HG03460 (cell line): ENCODE measurements around the gene GATB.

Experiments used
- ATAC-seq: cut with Tn5 transposase; IDR thresholded peaks from one replicate; pipeline ENCODE4 v1.9.1; 2021; ENCODE audit not compliant: unreplicated experiment

The GATB gene

DNA sequence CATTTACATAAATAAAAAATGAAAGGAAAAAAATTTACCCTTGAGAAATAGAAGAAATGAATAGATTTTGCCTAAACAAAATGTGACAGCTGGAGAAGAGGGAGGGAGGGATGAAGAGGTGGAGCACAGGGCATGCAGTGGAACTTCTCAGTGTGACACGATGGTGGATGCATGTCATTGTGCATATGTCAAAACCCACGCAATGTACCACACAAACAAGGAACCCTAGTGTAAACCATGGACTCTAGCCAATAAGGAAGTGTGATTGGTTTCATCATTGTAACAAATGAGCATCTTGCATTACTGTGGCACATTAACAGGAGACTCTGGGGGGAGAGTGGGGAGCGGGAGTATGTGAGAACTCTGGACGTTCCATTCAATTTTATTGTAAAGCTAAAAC is 58.6 kb downstream of the GATB start:
- ATAC-seq: no peak

DNA sequence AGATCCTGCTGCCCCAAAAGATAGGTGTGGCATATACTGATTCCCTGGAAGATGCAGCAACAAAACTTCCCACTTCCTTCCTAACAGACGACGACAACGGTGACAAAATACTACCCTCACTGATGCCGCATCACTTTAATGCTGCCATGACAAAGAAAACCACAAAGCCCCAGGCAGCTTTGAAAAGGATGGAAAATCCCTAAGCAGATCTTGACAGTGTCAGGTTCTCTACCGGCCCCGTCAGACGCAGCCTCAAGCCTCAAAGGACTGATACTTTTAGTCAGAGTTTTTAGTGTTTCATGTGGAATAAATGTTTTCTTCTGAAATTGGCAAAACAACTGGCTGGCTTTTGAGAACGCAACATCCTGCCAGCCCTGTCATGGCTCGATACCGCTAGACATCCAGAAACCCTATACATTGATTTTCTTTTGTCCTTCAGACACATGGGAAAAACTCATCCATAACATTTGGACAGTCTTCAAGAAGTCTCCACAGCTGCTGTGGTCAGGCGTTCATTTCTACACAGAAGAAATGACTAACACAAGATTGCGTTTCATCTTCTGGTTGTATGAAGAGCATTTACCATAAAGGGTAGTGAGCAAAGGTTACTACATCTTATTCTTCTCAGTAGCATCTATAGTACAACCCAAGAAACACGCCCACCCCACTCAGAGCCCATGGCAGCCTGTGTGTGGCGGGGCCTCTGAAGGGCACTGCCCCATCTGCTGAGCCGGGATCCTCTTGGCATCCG is 60.1 kb downstream of the GATB start:
- ATAC-seq: no peak

DNA sequence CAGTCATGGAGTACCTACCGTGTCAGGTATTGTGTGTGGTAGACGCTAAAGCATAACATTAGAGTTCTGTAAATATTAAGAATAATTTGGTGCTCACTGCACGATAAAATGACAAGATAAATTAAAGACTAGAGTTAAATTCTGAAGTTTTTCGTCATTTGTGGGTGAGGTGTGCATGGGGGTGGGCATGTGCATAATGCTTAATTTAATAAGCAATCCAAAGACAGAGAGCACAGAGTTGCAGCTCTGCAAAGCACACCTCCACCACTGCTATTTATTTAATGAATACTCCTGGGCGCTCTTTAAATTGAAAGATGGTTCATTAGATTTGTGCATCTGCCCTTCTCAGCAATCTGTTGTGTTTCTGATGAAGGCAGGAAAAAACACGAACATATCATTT is 62.6 kb downstream of the GATB start:
- ATAC-seq: no peak

DNA sequence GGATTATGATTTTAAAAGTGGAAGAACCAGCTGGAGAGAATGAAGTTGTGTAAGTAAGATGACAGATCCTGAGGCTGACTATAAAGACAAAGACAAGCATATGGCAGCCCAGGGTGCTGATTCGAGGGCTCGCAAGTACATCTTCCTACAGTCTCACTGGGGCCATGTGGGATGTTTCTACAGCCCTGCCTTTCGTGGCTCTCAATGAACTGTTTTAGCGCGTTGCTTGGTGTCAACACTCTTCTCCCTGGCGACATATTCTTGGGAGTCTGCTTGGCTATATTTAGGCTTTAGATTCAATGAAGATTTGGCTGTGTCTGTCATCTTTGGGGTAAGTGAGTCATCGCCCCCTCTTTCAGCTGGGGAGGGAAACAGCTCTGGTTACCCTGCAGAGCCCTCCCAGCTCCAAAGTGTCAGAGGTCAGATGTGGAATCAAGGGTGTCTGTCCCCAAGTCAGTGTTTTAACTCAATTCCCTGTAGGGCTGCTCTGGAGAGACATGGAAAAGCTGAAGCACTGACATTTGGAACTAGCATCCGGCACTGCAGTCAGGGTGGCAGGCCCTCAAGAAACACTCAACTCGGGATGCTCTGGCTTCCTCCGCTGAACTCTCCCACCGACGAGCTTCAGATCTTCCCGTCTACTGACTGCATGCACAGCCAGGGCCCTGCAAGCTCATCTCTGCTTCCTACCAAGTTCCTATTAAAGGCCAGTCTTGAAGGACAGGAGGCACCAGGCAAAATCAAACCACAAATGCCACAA is 65.7 kb downstream of the GATB start:
- no peak for ATAC-seq

DNA sequence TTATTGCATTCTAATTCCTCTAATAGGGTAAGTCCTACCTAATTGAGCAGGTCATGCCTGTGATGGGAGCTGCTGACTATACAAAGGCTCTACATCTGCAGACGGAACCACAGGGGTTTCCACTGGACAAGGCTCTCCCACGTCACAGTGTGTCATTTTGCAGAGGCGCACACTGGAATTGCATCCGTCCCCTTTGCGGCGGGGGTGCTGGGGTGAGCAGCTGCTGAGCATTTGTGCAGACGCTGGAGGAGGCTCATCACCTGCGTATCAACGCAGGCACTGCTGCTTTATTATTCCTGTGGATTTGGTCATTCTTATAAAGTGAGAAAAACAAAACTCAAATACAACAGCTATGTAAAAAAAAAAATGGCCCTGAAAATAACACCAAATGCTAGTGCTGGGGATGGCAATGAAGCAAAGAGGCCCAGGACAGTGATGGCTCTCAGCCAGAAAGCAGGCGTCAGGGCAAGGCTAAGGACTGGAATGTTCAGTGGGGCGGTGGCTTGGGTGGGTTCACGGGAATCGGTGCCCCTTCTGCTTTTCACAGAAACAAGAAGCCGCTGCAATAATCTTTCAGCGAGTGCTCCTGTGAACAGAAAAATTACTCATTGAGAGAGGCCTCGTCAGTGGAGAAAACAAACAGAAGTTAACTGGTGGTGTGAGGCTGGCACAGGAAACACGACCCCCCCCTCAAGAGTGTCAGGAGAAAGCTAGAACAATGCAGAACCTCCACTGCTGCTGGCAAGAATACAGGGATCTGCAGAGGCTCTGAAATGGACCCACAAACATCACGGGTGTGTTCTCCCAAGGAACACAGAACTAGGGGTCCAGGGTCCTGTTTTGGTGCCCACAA is 67.8 kb downstream of the GATB start:
- ATAC-seq: no peak

GRCh38 chr4:151692443-151692782 is 68.4 kb downstream of the GATB start:
- ATAC-seq: no peak

GRCh38 chr4:151691639-151692442 is 69.0 kb downstream of the GATB start:
- no peak for ATAC-seq

DNA sequence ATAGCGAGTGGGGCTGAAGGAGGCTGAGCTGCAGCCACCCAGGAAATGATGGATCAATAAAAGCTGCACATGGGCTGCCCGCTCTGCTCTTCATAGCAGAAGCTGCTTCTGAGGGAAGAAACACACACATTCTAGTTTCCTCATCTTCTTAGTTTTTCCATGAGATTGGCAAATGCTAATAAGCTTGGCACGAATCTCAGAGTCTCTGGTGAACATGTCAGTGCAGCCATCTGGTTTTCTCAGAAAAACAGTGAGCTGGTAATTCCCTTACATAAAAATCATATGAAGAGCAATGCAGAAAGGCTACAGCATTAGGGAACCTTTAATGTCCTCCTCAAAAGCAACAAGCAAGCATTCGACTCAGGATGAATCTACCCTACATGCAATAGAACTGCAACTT is 69.9 kb downstream of the GATB start:
- ATAC-seq: no peak

- no peak for ATAC-seq
These were observed 70.5 kb downstream of the GATB start for GRCh38 chr4:151690164-151690870.

GRCh38 chr4:151689211-151689991 is 71.4 kb downstream of the GATB start:
- no peak for ATAC-seq

DNA sequence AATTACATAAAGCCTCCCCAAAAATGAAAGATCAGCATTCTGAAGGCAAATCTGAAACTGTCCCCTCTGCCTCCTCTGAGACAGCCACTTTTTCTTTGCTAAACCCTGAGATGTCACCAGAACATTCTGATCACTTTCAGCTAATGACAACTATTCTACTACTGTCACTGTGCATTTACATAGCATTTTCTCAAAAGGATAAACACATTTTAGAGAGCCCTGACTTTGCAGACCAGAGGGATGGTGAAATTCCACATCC is 72.1 kb downstream of the GATB start:
- ATAC-seq: no peak

GRCh38 chr4:151688003-151688784 is 72.6 kb downstream of the GATB start:
- ATAC-seq: no peak

DNA sequence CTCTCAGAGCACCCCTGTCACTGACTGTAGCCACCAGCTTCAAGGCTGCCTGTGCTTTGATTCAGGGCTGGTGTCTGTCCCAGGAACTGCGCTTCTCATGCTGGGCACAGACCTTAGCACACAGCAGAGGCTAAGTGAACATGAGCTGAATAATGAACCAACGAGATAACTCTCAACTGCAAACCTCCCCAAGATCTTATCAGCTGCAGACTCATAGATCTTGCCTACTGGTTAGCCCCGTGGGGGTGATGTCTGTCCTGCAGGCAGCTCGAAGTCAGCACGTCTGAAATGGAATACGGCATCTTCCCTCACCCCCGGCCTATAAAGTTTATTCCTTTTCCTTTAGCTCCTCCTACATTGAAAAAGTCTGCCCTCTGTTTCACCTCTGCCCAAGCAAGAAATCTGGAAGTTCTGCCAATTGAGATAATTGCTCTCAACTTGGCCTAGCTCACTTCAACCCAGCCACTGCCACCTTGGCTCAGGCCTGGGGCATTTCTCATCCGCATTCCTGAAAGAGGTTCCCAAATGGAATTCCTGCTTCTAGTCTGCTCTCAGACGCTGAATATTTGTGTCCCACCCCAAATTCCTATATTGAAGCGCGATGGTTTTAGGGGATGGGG is 73.7 kb downstream of the GATB start:
- no peak for ATAC-seq

GRCh38 chr4:151685303-151685702 is 75.5 kb downstream of the GATB start:
- ATAC-seq: no peak

- no peak for ATAC-seq
These were observed 79.7 kb downstream of the GATB start for GRCh38 chr4:151681085-151681484.

- ATAC-seq: no peak
These were observed 81.6 kb downstream of the GATB start for GRCh38 chr4:151679231-151679630.

DNA sequence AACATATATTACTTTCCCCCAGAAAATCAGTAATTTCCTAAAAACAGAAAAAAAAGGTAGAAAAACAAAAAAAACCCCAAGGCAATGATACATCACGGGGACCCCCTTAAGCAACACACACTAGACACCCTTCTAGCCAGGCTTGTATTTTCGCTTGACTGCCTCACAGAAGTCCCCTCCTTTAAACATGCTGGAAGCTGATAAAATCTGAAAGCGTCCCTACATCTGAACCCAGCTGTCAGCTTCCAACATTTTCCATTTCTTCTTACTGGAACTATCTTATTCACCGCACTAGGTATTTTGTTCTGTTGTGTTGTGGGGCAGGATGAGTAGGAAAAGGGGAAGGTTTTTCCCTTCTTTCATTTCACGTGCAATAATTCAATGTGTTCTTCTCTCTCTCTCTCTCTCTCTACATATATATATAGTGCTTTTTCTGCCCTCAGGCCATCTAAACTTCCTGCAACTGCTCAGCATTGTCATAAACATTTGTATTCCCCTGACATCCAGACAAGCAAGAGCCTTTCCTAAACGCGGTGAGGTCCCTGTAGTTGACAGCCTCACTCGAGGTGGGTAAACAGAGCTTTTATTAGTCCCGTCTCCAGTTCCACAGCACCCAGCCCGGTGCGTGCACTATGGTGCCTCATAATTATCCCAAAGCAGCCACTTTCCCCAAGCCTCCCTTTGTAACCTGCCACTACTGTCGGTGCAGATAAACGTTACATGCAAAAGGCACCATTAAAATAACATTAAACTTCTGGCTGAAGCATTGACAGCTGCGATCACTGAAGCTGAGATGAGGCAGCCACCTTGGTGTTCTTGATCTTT is 82.5 kb downstream of the GATB start:
- ATAC-seq: no peak

DNA sequence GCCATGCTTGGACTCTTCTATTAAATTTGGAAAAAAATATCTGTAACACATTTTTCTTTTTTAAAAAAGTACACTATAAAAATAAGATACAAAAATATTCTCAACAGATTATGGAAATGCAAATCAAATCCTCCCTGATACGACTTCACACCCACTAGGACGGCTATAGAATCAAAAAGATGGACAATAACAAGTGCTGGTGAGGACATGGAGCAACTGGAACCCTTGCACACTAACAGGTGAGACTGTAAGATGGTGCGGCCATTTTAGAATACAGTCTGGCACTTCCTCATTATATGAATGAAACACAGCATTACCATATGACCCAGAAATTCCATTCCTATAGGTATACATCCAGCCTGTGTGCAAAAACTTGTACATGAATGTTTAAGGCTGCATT is 83.6 kb downstream of the GATB start:
- ATAC-seq: no peak
